ENCODE measurements around the gene LCE2B. TPM values are rescaled to one million over a fixed set of nuclear protein-coding genes. Genes with fewer than 3 reads are reported as not detected.
"Not testable (repeated sequence)": the region's sequence is repeated elsewhere in the genome, so short reads cannot be mapped to it uniquely, and the experiment has no call there.

LCE2B gene
- not detected for total RNA-seq

- H3K9ac ChIP-seq (ENCODE audit: low read depth in 2 of 2, low read length in 2 of 2); intact Hi-C loops (cut with DNase I); H3K9me3 ChIP-seq; H3K27me3 ChIP-seq; DNase-seq; H3K4me1 ChIP-seq; H3K36me3 ChIP-seq; H3K27ac ChIP-seq; H3K4me3 ChIP-seq: not testable (repeated sequence)
These were observed at the start of gene LCE2B for GRCh38 chr1:152685823-152686222. Gene LCE2B, plus strand, starts transcription at chr1:152686123. Its CDS starts 721 bp downstream, at chr1:152686844.

DNA sequence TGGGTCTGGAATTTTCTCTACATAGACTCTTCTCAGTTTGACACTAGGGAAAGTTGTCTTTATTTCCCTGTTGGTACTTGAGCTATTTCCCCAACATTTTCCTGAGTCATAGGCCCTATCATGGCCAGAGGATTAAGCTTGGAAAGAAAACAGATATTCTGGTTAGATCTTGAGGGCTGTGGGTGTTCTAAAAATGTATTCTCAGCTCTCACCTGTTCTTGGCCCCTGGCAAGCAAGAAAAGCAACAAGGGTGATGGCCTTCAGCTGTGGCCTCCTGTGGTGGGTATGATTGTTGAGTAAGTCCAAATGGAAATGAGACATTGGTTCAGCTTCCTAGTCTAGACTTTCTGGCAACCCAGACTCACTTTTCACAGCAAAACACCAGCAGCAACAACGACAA lies 45.6 kb upstream of the LCE2B start:
- DNase-seq = no peak
- H3K4me3 ChIP-seq = no peak overlapping the region
- no peaks in the 10 kb centered on the region for H3K4me1 ChIP-seq
- no peaks in the 10 kb centered on the region for H3K9me3 ChIP-seq
- H3K9ac ChIP-seq (ENCODE audit: low read depth in 2 of 2, low read length in 2 of 2) = no peak overlapping the region
- intact Hi-C loops (cut with DNase I) = no loop called here
- TF ChIP-seq, protein P1, sequence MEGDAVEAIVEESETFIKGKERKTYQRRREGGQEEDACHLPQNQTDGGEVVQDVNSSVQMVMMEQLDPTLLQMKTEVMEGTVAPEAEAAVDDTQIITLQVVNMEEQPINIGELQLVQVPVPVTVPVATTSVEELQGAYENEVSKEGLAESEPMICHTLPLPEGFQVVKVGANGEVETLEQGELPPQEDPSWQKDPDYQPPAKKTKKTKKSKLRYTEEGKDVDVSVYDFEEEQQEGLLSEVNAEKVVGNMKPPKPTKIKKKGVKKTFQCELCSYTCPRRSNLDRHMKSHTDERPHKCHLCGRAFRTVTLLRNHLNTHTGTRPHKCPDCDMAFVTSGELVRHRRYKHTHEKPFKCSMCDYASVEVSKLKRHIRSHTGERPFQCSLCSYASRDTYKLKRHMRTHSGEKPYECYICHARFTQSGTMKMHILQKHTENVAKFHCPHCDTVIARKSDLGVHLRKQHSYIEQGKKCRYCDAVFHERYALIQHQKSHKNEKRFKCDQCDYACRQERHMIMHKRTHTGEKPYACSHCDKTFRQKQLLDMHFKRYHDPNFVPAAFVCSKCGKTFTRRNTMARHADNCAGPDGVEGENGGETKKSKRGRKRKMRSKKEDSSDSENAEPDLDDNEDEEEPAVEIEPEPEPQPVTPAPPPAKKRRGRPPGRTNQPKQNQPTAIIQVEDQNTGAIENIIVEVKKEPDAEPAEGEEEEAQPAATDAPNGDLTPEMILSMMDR (IDR thresholded peaks at IDR 0.05) = no peak
- no peaks in the 10 kb centered on the region for H3K36me3 ChIP-seq
- H3K27ac ChIP-seq = no peak overlapping the region
- no peaks in the 10 kb centered on the region for H3K27me3 ChIP-seq

GRCh38 chr1:152643945-152644344 lies 42.0 kb upstream of the LCE2B start:
- H3K9me3 ChIP-seq = no peaks in the 10 kb centered on the region
- DNase-seq = no peak
- H3K27me3 ChIP-seq = no peaks in the 10 kb centered on the region
- TF ChIP-seq, protein P1 (IDR thresholded peaks at IDR 0.05) = no peak
- H3K36me3 ChIP-seq = no peaks in the 10 kb centered on the region
- H3K4me3 ChIP-seq = no peak overlapping the region
- H3K4me1 ChIP-seq = no peaks in the 10 kb centered on the region
- H3K27ac ChIP-seq = no peak overlapping the region
- intact Hi-C loops (cut with DNase I) = no loop called here
- H3K9ac ChIP-seq (ENCODE audit: low read depth in 2 of 2, low read length in 2 of 2) = no peak overlapping the region

DNA sequence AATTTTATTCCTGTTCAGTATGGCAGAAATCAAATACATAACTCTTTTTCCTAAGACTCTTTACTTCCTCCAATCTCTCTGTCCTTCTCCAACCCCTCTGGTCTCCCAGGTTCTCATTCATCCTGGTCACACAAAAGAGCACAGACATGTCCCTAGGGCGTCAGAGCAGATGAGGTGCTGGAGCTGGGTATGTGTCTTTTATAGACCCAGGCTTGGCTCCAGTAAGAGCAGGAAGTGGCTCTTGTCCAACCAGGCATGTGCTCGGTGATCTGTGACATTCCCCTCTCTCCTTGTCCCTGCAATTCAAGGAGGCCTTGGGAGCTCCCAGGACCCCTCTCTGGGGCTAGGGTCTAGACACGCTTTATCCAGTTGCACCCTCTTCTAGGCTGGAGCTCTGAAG lies 40.8 kb upstream of the LCE2B start:
- Histone ChIP-seq H3K9me3 (no peaks in the 10 kb centered on the region), H3K9ac (ENCODE audit: low read depth in 2 of 2, low read length in 2 of 2) (no peak overlapping the region)
- TF ChIP-seq, protein P1 (IDR thresholded peaks at IDR 0.05) = no peak

GRCh38 chr1:152646656-152647055 lies 39.3 kb upstream of the LCE2B start:
- no peak overlapping the region for H3K27ac ChIP-seq
- no peak for DNase-seq
- intact Hi-C loops (cut with DNase I) = no loop called here
- no peak overlapping the region for H3K9ac ChIP-seq (ENCODE audit: low read depth in 2 of 2, low read length in 2 of 2)
- H3K9me3 ChIP-seq = no peaks in the 10 kb centered on the region
- H3K4me3 ChIP-seq = no peak overlapping the region
- no peaks in the 10 kb centered on the region for H3K36me3 ChIP-seq
- TF ChIP-seq, protein P1 (IDR thresholded peaks at IDR 0.05) = no peak
- H3K4me1 ChIP-seq = no peaks in the 10 kb centered on the region
- H3K27me3 ChIP-seq = no peaks in the 10 kb centered on the region

More for the DNA sequence above, 40.8 kb upstream of the LCE2B start:
- H3K27me3 ChIP-seq = no peaks in the 10 kb centered on the region
- no peaks in the 10 kb centered on the region for H3K4me1 ChIP-seq
- DNase-seq = no peak
- H3K27ac ChIP-seq = no peak overlapping the region
- no peak overlapping the region for H3K4me3 ChIP-seq
- intact Hi-C loops (cut with DNase I) = no loop called here
- no peaks in the 10 kb centered on the region for H3K36me3 ChIP-seq

DNA sequence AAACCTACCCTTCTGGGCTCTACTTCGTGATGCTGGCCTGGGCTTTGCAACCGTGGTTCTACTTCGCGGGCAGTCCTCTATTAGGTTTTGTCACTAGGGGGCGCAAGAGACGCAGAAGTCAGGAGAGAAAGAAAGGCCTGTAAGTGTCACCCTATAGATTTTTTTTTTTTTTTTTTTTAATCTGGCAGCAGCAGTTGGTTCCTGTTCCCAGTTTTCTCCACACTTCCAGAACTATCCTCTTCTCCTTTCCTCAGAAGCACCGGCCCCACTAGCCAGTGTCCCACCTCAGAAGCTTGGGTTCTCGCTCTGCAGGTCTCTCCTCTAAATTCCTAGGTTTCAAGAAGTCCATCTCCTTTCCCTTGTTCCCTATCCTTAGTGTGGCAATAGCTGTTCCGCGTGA lies 31.8 kb upstream of the LCE2B start:
- Histone ChIP-seq H3K9me3 (no peaks in the 10 kb centered on the region), H3K9ac (ENCODE audit: low read depth in 2 of 2, low read length in 2 of 2) (no peak overlapping the region), H3K4me3 (no peak overlapping the region), H3K4me1 (no peaks in the 10 kb centered on the region), H3K27me3 (no peaks in the 10 kb centered on the region), H3K27ac (no peak overlapping the region), H3K36me3 (no peaks in the 10 kb centered on the region)
- intact Hi-C loops (cut with DNase I) = no loop called here
- TF ChIP-seq, protein P1 (IDR thresholded peaks at IDR 0.05) = peak; percentile 57
- DNase-seq = peak; percentile 72
